HG03139 (cell line): ENCODE results near the gene RUBCNL.
"Not testable (repeated sequence)": the region's sequence is repeated elsewhere in the genome, so short reads cannot be mapped to it uniquely, and the experiment has no call there.

ENCODE experiments used
- ATAC-seq: cut with Tn5 transposase; IDR thresholded peaks from one replicate; pipeline ENCODE4 v1.9.1; 2021; ENCODE audit not compliant: unreplicated experiment

RUBCNL gene, protein sequence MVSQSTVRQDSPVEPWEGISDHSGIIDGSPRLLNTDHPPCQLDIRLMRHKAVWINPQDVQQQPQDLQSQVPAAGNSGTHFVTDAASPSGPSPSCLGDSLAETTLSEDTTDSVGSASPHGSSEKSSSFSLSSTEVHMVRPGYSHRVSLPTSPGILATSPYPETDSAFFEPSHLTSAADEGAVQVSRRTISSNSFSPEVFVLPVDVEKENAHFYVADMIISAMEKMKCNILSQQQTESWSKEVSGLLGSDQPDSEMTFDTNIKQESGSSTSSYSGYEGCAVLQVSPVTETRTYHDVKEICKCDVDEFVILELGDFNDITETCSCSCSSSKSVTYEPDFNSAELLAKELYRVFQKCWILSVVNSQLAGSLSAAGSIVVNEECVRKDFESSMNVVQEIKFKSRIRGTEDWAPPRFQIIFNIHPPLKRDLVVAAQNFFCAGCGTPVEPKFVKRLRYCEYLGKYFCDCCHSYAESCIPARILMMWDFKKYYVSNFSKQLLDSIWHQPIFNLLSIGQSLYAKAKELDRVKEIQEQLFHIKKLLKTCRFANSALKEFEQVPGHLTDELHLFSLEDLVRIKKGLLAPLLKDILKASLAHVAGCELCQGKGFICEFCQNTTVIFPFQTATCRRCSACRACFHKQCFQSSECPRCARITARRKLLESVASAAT

DNA sequence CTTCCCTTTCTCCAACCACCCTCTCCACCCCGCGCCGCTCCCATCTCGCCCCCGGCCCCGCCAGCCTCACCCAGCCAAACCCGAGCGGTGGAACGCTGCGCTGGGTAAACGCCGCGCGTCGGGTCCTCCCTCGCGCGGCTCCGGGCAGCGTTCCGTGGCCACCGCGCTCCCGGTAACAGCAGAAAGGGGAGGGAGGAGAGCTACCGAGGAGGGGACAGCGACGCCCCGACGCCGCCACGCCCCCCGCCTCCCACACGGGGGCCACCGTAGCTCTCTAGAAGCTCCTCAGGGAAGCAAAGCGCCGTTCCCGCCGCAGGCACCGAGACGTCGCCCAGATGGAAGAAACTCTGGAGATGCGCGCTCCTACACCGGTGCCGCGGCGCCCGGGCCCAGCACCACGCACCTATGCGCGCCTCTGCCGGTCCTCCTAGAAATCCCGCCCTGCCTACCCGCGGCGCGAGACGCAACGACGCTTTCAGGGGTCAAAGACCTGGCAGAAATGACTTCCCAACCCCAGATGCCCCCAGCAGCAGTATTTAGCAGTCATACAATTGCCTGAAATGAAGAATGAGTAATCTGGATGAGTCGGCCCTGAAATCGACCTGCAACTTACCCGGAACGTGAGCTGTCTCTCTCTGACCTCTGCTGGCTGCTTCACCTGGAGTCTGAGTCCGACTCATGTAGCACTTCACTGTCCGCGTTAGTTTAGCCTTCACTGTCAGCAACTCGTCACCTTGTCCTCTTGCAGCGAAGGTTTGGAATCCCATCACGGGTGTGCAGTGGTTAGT, at the start of gene RUBCNL:
Gene RUBCNL, minus strand, starts transcription at position 189 of the 788 bp plus-strand sequence. CDS start 14,777 bp downstream, outside the sequence.
- ATAC-seq, result no peak

DNA sequence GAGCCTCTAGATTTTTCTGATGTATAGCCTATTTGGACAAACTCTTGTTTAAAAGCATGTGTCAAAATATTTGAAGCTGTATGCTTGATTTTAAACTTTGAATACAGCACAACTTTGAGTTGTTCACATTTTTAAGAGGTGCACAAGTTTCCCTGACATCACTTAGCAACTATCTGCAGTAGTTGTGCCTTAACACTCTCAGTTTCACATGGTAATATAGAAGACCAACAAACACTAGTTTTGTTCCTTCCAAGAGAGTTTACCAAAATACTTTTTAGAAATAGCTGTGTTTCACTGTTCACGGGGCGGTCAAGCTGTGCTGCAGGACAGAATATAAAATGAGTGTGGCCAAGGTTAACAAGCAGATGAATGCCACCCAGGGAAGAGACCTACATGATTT, 42.5 kb upstream of the RUBCNL start:
- ATAC-seq, result not testable (repeated sequence)

DNA sequence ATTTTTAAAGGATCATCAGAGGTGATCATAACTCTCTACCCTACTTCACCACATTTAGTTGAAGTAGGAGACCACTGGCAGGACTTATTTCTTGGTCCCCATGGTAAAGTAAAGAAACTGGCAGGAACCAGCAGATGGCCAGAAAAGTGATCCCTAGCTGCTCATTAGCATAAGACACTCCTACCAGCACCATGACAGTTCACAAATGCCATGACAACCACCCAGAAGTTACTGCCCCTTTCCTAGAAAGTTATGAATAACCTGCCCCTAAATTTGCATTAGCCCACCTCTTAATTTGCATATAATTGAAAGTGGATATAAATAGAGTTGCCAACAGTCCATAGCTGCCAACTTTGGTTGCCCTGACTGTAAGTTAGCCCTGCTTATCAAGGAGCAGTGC, 18.4 kb upstream of the RUBCNL start:
- no peak for ATAC-seq

DNA sequence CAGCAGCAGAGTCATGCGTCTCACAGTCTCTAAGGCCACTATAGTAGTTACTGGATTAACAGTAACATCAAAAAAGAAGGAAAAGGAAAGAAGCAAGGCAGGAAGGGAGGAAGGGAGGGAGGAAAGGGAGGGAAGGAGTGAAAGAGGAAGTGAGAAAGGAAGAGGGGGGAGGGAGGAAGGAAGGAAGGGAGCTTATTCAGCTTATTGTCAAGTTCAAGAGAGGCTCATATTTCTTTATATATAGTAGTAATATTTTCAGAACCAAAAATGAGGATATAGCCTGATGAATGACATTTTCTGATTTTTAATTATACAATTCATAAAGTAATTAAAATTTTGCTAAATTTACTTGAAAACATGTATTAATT, 17.7 kb upstream of the RUBCNL start:
- ATAC-seq, result no peak

DNA sequence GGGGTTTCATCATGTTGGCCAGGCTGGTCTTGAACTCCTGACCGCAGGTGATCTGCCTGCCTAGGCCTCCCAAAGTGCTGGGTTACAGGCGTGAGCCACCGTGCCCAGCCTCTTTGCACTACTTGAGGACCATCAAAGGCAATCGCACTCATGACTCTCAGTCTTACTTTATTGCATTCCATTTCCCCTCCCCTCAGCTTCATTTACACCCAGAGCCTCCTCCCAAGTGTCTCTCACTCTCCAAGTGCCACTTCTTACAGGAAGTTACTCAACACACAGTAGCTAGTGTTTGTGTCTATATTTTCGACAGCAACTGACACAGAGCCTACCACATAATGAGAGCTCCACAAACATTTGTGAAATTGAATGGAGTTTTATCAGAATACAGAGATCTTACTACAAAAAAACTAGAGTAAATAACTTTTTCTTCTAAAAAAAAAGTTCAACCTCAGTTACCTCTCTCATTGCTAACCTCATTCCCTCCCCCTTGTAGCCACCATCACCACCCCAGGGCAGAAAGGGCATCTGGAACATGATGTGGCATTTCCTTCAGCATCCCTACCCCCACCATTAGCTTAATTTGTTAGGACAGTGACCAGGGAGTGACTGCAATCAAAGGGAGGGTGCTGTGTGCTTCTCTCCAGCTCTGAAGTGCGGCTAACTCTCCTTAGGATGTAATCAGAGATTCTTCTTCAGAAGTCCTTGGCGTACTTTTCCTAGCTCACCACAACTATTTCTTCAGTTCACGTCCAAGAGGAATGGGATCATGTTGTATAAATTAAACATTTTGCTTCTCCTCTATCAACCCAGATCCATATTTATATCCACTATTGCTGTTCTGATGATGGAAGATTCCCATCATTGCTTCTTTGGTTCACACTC, 17.0 kb upstream of the RUBCNL start:
- no peak for ATAC-seq

DNA sequence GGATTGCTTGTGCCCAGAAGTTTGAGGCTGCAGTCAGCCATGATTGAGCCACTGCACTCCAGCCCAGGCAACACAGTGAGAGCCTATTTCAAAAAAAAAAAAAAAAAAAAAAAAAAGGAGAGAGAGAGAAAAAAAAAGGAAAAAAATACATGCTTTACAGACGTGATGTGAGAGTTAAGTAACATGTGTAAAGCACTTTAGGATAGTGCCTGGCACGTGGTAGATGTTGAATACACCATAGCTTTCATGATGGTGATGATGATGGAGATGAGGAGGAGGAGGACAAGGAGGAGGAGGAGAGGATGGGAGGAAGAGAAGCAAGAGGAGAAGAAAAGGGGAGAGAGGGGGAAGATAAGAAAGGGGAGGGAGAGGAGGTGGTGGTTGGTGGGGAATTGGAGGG, 15.1 kb upstream of the RUBCNL start:
- no peak for ATAC-seq

DNA sequence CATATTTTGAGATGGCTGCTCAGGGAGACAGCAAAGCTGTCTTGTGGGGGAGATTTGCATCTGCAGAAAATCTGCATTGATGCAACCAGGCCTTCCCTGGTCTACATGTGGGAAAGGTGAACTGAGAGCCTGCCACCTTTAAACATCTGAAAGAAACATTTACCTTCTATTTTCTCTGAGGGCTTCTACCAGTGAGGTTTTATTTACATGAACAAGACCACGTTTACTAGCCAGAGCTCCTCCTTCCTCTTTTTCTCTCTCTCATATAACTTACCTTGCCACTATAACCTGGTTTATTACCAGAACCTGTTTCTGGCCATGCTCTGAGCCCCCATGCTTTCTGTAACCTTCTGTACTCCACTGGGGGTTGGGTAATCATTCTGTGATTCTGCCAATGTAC, 14.4 kb upstream of the RUBCNL start:
- ATAC-seq, result no peak

DNA sequence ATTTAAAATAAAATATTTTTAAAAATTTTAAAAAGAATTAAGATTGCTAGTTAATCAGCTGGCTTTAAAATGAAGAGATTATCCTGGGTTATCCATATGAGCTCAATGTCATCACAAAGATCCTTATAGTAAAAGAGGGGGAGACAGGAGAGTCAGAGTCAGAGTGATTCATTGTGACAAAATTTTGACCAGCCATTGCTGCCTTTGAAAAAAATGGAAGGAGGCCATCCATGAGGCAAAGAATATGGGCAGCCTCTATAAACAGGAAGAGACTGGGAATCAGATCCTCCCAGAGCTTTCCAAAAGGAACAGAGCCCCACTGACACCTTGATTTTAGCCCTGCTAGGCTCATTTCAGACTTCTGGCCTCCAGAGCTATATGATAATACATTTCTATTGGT, 9.3 kb upstream of the RUBCNL start:
- no peak for ATAC-seq

DNA sequence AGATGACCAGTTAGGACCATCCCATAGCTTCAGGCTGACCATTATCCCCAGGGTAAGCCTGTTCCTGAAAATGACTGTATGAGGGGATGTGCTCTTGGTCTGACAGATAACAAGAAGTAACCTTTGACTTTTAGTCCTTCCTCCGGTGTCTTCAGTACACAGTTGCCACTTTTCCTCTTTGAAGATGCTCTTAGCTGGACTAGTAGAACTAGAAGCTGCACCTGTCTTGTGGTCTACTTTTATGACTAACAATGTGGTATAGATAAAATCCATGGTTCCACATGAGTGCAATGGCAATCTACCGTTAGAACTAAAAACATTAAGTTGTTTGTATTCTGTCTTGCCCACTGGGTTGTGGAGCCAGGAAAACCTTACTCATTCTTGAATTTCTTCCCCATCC, 5.9 kb upstream of the RUBCNL start:
- ATAC-seq, result peak; percentile 45

DNA sequence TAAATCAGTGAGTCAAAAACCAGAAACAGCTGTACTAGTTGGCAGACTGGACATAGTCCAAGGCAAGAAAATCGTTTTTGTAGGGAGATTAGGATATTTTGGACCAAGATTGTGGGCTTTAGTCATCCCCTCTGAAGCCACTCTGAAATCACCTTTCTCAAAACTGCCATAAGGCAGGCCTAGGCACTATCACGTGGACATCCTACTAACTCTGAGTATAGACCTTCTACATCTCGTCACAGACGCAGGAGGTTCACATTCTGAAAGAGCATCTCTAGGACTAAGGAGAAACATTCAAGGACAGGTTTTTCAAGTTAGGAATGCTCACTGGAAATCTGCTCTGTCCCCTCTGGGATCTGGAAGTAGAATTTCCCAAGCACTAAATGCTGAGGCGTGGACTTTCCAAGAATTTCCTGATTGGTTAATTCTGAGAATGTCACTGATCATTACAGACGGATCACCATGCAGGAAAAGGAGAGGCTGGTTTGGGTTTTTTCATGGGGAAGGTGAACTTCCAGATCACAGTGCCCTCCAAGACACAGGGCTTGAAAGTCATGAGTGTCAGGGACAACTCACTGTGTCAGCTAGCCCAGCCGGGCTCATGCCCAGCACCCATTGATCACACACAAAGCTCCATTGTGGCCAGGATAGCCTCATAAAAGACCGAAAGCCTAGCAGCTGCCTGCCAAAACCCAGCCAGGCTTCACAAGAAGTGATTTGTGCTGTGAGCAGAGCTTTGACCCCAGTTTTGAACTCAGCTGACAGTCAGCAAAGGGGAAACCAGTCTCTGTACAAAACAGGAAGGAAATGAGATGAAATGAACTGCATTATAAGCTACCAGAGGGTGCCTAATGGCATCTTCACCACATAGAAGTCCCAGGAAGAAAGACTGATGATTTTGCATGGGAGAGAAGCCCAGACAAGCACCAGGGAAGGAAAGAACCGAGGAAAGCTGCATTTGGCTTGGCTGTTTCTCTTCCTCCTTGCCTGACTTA, 2.7 kb upstream of the RUBCNL start:
- ATAC-seq, result peak; percentile 49

DNA sequence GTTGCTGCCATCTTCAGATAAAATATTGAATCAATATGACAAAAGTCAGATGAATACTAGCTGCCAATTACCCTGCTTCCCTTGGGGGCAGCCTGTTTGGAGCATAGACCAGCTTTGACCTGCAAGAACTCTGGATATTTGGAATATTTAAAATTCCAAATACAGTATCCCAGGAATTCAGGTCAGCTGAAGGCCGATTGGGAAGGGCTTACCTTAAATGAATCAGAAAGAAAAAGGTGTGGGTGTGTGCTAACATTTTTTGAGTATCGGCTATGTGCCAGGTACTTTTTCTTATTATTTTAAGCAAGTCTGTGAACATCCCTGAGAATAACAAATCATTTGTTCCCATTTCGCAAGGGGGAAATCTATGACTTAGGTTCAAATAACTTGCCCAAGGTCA, 1.8 kb upstream of the RUBCNL start:
- no peak for ATAC-seq

DNA sequence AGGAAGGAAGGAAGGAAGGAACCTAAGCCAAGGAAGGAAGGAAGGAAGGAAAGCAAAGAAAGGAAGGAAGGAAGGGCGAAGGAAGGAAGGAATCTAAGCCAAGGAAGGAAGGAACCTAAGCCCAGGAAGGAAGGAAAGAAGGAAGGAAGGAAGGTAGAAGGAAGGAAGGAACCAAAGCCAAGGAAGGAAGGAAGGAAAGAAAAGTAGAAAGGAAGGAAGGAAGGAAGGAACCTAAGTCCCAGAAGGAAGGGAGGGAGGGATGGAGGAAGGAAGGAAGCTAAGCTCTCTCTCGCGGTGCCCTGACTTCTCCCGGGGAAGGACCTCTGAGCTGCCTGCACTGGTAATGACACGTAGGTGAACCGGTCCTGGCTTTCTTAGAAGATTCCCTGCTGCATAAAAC, 1.3 kb upstream of the RUBCNL start:
- no peak for ATAC-seq

DNA sequence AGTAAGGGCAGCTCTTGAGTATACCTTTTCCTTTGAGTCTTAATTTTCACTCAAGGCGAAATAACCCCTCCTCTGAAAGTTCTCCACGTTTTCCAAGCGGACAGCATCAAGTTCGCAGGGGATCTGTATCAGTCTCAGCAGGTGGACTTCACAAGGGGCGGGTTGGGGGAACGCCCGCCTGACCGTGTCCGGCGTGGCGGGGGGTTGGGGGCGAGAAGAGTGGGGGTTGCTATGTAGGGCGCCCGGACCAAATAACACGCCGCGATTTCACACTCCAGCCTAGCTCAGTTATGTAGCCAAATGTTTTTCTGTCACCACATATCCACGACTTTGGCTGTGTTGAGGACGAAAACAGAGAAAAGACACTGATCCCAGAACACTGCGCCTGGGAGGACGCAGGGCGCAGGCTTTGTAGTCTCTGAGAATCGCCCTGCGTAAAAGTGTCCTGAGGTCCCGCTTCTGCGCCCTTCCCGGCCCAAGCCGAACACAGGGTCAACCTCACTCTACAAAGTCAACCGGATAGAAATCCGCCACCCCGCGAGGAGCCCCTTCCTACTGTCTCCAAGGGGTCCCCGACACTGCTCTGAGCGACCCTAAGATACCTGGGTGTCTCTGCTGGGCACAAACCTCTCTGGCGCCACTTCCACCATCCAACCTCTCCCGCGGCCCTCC, 524 bp downstream of the RUBCNL start:
- ATAC-seq, result no peak

DNA sequence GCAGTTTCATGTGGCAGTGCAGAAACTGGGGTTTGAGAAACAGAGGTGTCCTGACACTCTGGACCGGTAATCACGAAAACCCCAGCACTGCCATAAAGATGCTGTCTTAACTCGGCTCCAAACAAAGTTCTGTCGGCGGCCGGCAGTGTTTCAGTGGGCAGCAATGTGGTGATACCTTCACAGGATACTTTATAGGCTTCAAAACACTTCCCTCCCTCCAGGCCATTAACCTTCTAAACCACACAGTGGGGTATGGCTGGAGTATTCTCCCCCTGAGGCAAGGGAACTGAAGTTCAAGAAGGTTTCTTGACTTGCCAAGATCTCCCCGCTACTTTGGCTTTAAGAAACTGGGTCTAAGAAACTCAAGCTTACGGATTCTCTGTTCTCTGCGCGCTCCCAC, 1.1 kb downstream of the RUBCNL start:
- ATAC-seq, result no peak

DNA sequence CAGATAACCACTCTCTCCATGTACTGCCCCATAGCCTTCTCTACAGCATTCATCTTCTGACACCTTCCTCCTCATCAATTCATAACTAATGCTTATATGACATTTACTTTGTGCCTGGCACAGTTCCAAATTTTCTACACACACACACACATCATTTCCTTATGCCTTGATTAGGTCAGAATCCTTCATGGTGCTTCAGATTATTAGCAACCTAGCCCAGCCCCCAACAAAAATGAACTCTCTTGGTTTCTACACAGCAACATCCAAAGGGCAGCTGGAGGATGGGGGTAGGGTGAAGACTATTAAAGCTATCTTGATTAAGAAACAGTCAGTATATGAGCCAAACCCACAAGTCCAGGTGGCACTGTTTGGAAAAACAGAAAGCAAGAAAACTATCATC, 3.7 kb downstream of the RUBCNL start:
- ATAC-seq, result no peak

DNA sequence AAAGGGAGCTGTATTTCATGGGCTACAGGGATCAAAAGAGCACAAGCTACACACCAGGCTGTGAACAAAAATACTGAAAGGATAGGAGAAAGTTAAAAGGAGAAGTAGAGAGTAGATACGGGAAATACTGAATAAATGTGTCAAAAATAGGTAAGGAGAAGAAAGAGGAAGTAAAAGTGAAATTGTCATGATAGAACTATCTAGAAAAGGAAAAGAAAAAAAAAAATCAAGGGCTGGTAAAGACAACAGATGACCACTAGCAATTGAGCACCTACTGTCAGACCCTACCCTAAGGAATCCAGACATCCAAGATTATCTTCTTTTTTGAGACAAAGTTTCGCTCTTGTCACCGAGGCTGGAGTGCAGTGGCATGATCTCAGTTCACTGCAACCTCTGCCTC, 4.8 kb downstream of the RUBCNL start:
- ATAC-seq, result no peak

DNA sequence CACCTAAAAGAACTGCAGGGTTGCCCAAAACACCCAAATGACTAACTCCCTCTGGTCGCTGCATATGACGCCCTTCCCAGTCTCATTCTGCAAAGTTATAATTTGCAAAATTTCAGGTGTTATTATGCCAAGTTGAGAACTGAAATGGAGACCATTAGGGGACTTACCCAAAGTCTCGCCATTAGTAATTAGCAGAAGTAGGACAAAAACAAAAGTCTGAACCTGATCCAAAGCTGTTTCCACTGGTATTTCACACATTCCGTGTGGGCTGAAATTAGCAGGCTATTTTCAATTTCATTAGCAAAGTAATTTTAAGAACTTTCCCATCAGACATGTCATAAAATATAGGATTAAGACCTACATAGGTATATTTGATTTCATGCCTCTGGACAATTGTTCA, 6.8 kb downstream of the RUBCNL start:
- ATAC-seq, result no peak

DNA sequence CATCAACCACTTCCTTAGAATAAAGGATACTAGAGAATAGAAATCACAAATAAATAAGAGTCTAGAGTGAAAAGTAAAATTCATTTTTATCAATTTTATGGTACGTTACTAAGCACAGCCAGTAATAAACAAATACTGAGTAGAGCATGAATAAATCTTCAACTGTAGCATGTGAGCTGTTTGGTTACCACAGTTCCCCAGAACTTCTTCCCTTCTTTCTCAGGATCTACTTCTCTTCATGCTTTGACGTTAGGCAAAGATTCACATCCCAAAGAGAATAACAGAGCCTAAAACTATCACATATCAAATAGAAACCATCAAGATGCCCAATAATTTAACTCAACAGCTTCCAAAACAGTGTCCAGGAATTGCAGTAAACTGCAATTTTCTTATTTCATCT, 7.4 kb downstream of the RUBCNL start:
- no peak for ATAC-seq

DNA sequence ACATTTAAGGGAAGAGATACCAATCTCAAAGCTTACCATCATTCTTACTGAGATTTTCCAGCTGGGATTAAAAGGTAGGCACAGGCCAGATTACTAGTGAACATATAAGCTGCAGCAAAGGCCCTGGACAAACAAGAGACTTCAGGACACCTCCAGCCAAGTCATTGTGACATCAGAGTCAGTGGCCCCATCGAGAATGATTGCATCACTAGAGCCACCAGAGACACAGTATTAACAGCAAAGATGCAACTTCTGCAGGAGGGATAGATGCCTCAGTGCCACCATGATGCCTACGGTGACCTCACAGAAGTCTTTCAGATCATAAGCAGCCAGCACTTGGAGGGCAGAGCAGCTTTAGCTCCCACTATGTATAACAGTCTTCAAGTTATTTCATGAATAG, 8.6 kb downstream of the RUBCNL start:
- ATAC-seq, result no peak
